Endothelial cell (in vitro differentiated cells): ENCODE results near the gene CNOT2. TPM values are rescaled to one million over a fixed set of nuclear protein-coding genes. Genes with fewer than 3 reads are reported as not detected.

Source experiments
- DNase-seq: peaks from one replicate; pipeline ENCODE4 v3.0.0; 2021; ENCODE audit warnings: low spot score
- H3K27ac Mint-ChIP-seq: one replicate; pipeline ENCODE4 v1.8.0; 2021; ENCODE audit warnings: mixed read lengths, inconsistent platforms; ENCODE audit not compliant: unreplicated experiment
- H3K27me3 Mint-ChIP-seq: one replicate; pipeline ENCODE4 v1.8.0; 2021; ENCODE audit warnings: mild to moderate bottlenecking, moderate library complexity, mixed read lengths, inconsistent platforms; ENCODE audit not compliant: unreplicated experiment
- H3K36me3 Mint-ChIP-seq: one replicate; pipeline ENCODE4 v1.8.0; 2021; ENCODE audit warnings: mild to moderate bottlenecking, low read depth, mixed read lengths, inconsistent platforms; ENCODE audit not compliant: unreplicated experiment
- H3K4me1 Mint-ChIP-seq: one replicate; pipeline ENCODE4 v1.8.0; 2021; ENCODE audit warnings: mild to moderate bottlenecking, mixed read lengths, inconsistent platforms; ENCODE audit not compliant: unreplicated experiment
- H3K4me3 Mint-ChIP-seq: one replicate; pipeline ENCODE4 v1.8.0; 2021; ENCODE audit warnings: mild to moderate bottlenecking, mixed read lengths, inconsistent platforms; ENCODE audit not compliant: unreplicated experiment
- H3K9me3 Mint-ChIP-seq: one replicate; pipeline ENCODE4 v1.8.0; 2021; ENCODE audit warnings: mixed read lengths, inconsistent platforms; ENCODE audit not compliant: unreplicated experiment
- CTCF ChIP-seq: fragments of 200-600 bp; sonication (generic); IDR thresholded peaks from one replicate; pipeline ENCODE4 v1.5.0; 2021; ENCODE audit warnings: antibody characterized with exemption; ENCODE audit not compliant: unreplicated experiment
- long read RNA-seq: library from polyadenylated mRNA; unstranded; transcript quantifications from one replicate; pipeline ENCODE4 v2.0.0, GENCODE V29; 2020; ENCODE audit not compliant: unreplicated experiment
- total RNA-seq: library from RNA; stranded (reverse); fragmentation: NEBNext Ultra II Directional; extraction: Animal tissue kit (Norgen Biotek cat#: 25700); gene quantifications from one replicate; pipeline ENCODE4 v1.2.1, GENCODE V29; 2021; ENCODE audit not compliant: unreplicated experiment

CNOT2 gene, protein sequence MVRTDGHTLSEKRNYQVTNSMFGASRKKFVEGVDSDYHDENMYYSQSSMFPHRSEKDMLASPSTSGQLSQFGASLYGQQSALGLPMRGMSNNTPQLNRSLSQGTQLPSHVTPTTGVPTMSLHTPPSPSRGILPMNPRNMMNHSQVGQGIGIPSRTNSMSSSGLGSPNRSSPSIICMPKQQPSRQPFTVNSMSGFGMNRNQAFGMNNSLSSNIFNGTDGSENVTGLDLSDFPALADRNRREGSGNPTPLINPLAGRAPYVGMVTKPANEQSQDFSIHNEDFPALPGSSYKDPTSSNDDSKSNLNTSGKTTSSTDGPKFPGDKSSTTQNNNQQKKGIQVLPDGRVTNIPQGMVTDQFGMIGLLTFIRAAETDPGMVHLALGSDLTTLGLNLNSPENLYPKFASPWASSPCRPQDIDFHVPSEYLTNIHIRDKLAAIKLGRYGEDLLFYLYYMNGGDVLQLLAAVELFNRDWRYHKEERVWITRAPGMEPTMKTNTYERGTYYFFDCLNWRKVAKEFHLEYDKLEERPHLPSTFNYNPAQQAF
- total RNA-seq, result 136 TPM
- long read RNA-seq, transcript CNOT2-201 (16 exons, 3,282 nt), result major isoform, 76 of 113 reads
- long read RNA-seq, partial matches to known transcripts, result 13 of 113 reads
- long read RNA-seq, other reads (novel, unspliced or antisense), result 24 of 113 reads

DNA sequence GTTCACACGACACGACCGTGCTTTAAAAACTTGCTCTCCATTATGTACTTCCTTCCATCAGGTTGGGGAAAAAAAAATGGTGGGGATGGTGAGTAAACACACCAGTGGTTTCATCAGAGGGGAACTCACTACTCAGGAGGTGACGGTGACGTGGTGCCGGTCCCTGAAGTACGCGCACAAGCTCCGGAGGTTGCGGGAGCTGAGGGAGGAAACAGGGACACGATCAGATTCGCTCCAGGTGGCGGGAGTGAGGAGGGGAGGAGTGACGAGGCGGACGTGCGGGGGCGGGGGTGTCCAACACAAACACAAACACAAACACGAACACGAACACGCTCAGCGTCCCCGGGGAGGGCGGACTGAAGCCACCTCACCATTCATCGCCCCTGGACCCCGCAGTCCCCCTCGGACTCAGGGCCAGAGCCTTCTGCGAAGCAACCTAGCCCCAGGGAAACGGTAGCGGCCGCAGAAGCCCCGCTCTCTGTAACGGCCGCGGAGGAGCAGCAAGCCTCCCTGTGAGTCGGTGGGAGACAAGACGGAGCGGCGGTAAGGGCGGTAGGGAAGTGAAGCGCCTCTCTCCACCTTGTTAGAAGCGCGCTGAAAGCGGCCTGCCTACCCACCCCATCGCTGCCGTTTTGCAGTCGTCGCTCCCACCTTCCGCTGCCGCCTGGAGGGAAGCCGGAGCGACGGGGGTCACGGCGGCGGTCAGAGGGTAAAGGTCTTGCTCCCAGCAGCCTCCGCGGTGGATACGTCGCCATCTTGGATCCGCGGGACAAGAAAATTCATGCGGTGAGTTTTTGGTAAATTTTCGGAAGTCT lies at the start of gene CNOT2:
Gene CNOT2, plus strand, starts transcription at position 739 of the 815 bp plus-strand sequence. CDS start 34,794 bp downstream, outside the sequence.
- Mint-ChIP-seq H3K4me1 (peaks cover 48% of the 10 kb centered on the region), H3K4me3 (peak within 1 kb of the TSS; percentile 95), H3K9me3 (no peaks in the 10 kb centered on the region), H3K27ac (peak within 1 kb of the TSS; percentile 99), H3K27me3 (peaks cover 15% of the 10 kb centered on the region), H3K36me3 (peaks cover 39% of the 10 kb centered on the region)
- peak; percentile 86 for DNase-seq
- TF ChIP-seq CTCF, result no peak

GRCh38 chr12:70194076-70194475 lies 49.2 kb upstream of the CNOT2 start:
- H3K36me3 Mint-ChIP-seq, result no peaks in the 10 kb centered on the region
- no peak overlapping the region for H3K4me3 Mint-ChIP-seq
- no peak overlapping the region for H3K27ac Mint-ChIP-seq
- DNase-seq, result no peak
- H3K27me3 Mint-ChIP-seq, result no peaks in the 10 kb centered on the region
- no peak for TF ChIP-seq CTCF
- no peaks in the 10 kb centered on the region for H3K9me3 Mint-ChIP-seq
- H3K4me1 Mint-ChIP-seq, result peaks cover 10% of the 10 kb centered on the region

DNA sequence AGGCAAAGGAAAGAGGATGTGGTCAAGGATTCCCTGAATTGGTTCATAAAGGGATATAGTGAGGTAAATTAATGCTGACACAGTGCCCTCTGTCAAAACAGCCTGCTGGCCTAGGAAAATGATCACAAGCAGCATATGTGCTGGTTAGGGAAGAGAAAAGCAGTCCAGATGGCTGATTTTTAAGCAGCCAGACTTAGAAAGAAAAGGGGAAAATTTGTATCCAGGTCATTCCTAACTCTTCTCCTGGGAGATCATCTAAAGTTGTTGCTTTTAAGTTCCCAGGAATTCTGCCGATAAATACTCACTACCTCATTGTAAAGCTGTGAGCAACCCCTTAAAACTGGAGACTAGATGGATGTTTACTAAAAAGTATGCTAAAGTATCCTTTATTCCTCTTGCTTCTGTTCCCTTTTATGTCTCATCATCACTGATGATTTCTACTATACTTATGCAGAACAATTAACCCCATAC lies 46.4 kb upstream of the CNOT2 start:
- no peak overlapping the region for H3K4me3 Mint-ChIP-seq
- H3K27ac Mint-ChIP-seq, result no peak overlapping the region
- DNase-seq, result no peak
- no peaks in the 10 kb centered on the region for H3K9me3 Mint-ChIP-seq
- H3K4me1 Mint-ChIP-seq, result peaks cover 3% of the 10 kb centered on the region
- no peaks in the 10 kb centered on the region for H3K36me3 Mint-ChIP-seq
- no peaks in the 10 kb centered on the region for H3K27me3 Mint-ChIP-seq
- no peak for TF ChIP-seq CTCF

GRCh38 chr12:70197345-70197744 lies 45.9 kb upstream of the CNOT2 start:
- Mint-ChIP-seq H3K9me3 (no peaks in the 10 kb centered on the region), H3K27me3 (no peaks in the 10 kb centered on the region), H3K27ac (no peak overlapping the region), H3K4me1 (peaks cover 3% of the 10 kb centered on the region), H3K36me3 (no peaks in the 10 kb centered on the region), H3K4me3 (no peak overlapping the region)
- no peak for DNase-seq
- no peak for TF ChIP-seq CTCF
